ENCODE measurements around the gene EPHA3.

EPHA3 gene

DNA sequence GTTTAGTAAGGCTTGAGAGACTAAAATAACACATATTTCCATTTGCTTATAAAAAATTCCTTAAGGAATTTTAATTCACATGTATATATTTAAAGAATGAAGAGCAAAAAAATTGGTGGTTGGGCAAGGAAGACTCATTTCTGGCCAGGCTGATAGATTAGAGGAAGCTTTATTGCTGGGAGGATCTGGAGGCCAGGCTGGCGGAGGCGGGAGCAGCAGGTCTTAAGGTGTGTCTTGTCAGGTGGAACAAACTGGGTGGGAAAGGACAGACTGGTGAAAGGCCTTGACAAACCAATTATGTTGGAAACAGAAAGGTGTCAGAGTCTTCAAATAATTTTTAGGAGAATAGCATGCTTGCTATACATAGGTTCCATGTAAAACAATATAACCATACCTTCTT is 124.7 kb downstream of the EPHA3 start:
- no peak for DNase-seq (ENCODE audit: low read depth)

DNA sequence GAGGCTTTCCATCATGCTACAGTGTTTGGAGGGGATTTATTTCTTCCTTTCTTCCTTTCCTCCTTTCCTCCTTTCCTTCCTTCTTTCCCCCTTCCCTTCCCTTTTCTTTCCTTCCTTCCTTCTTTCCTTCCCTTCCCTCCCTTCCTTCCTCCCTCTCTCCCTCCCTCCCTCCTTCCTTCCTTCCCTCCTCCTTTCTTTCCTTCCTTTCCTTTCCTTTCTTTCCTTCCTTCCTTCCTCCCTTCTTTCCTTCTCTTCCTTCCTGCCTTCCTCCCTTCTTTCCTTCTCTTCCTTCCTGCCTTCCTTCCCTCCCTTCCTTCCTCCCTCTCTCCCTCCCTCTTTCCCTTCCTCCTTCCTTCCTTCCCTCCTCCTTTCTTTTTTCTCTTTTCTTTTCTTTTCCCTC is 127.2 kb downstream of the EPHA3 start:
- DNase-seq (ENCODE audit: low read depth): no peak

GRCh38 chr3:89238846-89239245 is 131.4 kb downstream of the EPHA3 start:
- DNase-seq (ENCODE audit: low read depth): no peak

GRCh38 chr3:89239774-89240173 is 132.4 kb downstream of the EPHA3 start:
- no peak for DNase-seq (ENCODE audit: low read depth)

DNA sequence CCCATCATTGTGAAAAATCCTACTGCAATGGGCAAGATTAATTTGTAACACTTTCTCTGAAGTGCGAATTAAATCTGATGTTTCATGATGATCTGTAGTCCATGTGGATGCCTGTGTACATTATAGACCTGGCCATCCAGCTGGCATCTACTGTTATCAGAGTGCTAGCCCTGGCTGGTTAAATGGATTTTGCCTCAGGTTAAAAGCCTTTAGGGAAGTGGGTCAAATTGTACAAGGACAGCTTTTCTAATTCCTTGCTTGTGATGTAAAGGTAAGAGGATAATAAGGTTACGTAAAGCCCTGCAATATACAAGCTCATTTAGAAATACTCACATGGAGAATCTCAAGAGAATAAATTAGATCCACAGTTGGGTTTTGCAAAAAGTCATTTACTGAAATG is 138.2 kb downstream of the EPHA3 start:
- DNase-seq (ENCODE audit: low read depth): no peak

GRCh38 chr3:89246326-89246725 is 138.9 kb downstream of the EPHA3 start:
- no peak for DNase-seq (ENCODE audit: low read depth)

DNA sequence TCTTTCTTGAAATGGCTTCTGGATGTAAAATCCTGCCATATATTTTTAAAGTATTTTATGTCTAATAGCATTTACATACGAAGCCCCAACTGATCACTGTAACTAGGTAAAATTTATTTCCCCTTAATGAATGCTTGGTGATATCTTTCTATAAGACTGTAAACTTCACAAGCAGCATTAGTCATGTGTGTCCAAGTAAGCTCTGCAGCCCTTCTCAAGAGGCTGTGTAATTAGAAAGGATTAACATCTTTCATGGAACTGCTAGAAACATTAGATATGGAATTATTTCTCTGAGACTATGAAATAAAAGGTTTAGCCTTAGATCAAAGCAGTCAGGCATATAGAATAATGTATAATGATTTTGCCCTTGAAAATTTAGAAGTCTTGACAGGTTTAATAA is 143.3 kb downstream of the EPHA3 start:
- no peak for DNase-seq (ENCODE audit: low read depth)

DNA sequence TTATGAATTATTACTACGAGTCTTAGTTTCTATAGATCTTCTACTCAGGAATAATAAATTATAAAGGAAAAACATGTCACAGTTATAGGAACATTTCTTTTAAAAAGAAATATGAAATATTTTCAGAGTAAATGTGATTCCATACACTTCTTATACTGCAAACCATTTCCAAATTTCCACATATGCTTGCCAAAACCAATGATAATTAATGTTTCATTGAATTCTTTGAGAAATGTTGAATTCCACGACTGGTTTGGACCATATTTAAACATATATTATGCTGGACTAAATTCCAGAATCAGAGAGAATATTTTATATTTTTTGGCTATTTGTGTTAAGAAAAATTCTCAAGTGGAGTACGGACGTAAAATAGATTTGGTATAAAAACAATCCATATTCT is 144.6 kb downstream of the EPHA3 start:
- DNase-seq (ENCODE audit: low read depth): no peak

GRCh38 chr3:89252860-89253259 is 145.4 kb downstream of the EPHA3 start:
- DNase-seq (ENCODE audit: low read depth): no peak

GRCh38 chr3:89256395-89256794 is 149.0 kb downstream of the EPHA3 start:
- DNase-seq (ENCODE audit: low read depth): no peak

DNA sequence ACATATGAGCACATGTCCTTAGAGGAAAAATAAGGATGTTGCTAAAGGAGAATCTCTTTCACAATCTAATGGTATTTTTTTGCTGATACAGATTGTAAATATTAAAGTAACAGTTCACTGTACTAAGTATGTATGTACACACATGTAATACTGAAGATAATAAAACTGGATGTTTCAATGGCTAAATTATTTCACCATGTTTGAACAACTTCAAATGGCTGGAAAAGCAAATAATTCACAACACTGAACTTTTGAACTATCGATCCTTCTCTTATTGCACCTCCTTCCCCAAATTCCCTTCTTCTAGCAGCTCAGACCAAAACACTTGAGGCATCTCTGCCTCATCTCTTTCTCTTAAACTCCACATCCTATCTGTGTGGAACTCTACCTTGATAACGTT is 149.5 kb downstream of the EPHA3 start:
- DNase-seq (ENCODE audit: low read depth): no peak

DNA sequence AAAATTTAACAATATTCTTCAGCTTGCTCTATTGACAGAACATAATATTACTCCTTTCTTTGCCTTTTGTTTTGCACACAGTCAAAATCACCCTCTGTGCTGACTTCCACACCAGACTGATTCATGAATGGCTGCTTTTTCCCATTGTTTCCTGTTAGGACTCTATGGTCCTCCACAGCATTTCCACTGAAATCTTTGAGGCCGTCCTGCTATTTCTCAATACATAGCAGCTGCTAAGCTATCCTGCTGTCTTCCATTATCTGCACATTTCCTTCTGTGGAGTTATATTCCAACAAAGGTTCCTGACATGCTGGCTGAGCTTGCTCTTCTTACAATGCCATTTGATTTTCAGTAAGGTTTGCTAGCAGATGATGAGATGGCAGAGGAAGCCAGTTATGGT is 153.3 kb downstream of the EPHA3 start:
- no peak for DNase-seq (ENCODE audit: low read depth)

GRCh38 chr3:89261673-89262072 is 154.3 kb downstream of the EPHA3 start:
- DNase-seq (ENCODE audit: low read depth): no peak

GRCh38 chr3:89262309-89262929 is 155.0 kb downstream of the EPHA3 start:
- no peak for DNase-seq (ENCODE audit: low read depth)

- no peak for DNase-seq (ENCODE audit: low read depth)
These were observed 156.7 kb downstream of the EPHA3 start for GRCh38 chr3:89264037-89264560.

GRCh38 chr3:89266074-89266473 is 158.7 kb downstream of the EPHA3 start:
- DNase-seq (ENCODE audit: low read depth): no peak

GRCh38 chr3:89268059-89268458 is 160.6 kb downstream of the EPHA3 start:
- no peak for DNase-seq (ENCODE audit: low read depth)

DNA sequence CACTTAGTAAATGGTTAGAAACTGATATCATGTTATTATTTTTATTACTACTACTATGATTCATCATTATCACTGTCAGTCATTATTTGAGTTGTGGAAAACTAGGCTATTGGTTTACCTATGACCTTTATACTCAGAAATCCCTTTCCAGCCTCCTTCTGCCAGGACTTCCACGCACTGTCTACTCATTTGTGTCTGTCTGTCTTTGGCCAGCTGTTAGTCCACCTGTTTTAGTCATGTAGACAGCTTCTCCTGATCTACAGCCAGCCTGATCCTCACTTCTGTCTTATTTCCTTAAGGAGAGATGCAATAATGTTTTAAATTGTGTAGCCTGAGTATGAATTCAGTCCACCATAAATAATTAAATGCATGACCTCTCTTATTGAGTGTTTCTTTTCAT is 162.8 kb downstream of the EPHA3 start:
- DNase-seq (ENCODE audit: low read depth): no peak

DNA sequence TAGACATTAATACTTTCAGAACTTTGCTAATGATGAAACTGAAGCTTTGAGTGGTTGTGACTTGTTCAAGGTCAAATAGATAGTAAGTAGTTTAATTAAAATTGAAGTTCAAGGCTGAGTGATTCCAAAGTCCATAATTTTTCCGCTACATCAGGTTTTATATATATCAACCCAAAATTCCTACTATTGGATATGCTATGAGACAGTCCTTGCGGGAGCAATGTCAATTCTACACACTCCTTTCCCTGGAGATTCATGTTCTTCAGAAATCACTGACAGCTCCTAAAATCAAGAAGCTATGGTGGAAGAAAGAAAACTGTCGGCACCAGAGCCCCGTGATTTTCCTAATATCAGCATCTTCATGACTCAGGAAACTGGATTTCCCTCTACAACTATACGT is 167.6 kb downstream of the EPHA3 start:
- no peak for DNase-seq (ENCODE audit: low read depth)

- no peak for DNase-seq (ENCODE audit: low read depth)
These were observed 168.7 kb downstream of the EPHA3 start for GRCh38 chr3:89276116-89276515.

DNA sequence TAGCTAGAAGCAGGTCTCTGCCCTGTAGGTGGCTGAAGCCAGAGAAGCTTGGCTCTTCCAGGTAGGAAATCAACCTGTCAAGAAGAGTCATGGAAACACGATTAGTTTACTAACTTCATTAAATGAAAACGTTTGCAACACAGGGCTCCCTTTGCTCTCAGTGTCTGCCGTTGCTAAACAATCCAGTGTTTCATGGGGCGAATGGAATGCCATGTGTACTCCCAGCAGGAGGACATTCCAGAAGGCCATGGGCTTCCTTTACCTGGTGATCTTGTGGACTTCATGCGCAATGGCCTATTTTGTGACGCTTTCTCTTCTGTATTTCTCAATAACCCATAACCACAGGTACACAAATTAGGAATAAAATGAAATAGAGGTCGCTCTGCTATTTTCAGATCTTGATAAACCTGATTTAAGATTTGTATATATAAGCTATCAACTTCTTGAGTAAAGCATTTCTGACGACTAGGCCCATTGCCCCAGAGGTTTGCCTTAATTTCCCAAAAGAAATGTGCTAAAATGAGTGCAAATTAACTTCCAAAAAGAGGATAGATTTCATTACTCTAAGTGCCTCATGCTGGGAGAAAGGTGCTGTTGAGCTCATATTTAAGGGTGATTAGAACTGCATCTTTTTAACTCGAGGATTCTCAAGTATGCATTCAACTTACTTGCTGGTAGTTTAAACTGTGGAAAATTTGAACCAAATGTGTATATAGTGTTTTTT is 171.0 kb downstream of the EPHA3 start:
- no peak for DNase-seq (ENCODE audit: low read depth)

DNA sequence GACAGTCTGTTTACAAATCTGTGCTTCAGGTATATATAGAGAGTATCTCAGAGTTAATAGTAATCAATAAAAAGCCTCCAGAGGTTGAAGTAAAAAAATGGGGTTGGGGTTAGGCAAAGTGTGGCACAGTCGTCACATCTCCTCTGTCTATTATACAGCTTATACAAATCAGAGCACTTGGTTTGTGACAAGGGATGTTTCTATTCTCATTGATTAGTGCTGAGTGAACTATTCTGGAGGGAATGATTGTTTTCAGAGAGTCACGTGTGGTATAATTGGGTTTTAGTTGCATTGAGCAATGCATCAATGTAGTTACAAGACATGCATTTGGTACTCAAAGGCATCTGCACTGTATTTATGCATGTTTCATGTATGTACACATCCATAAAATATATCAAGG is 172.9 kb downstream of the EPHA3 start:
- no peak for DNase-seq (ENCODE audit: low read depth)

DNA sequence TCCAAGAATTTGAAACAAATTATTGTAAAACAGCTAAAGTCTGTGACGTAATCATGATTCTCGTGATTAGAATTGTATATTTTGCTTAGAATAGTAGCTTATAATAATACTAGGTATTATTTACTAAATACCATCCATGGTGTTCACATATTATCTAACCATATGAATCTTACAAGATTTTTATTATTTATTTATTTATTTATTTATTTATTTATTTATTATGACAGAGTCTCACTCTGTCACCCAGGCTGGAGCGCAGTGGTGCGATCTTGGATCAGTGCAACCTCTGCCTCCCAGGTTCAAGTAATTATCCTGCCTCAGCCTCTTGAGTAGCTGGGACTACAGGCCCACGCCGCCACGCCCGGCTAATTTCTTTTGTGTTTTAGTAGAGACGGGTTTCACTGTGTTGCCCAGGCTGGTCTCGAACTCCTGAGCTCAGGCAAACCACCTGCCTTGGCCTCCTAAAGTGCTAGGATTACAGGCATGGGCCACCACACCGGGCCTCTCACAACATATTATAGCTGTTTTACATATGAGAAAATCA is 173.5 kb downstream of the EPHA3 start:
- no peak for DNase-seq (ENCODE audit: low read depth)

All from stimulated activated CD8-positive, alpha-beta memory T cell treated with anti-CD3 and anti-CD28 coated beads, Interleukin-12 subunit alpha, Interleukin-12 subunit beta, amount 100 ng/mL, for 4 hours (primary cell).